GM21576 (cell line): Measurements from ENCODE around the gene C10orf88.

Experiments
- ATAC-seq: cut with Tn5 transposase; IDR thresholded peaks from one replicate; pipeline ENCODE4 v1.9.1; 2021; ENCODE audit warnings: mild to moderate bottlenecking, moderate library complexity; ENCODE audit not compliant: unreplicated experiment

The C10orf88 gene

DNA sequence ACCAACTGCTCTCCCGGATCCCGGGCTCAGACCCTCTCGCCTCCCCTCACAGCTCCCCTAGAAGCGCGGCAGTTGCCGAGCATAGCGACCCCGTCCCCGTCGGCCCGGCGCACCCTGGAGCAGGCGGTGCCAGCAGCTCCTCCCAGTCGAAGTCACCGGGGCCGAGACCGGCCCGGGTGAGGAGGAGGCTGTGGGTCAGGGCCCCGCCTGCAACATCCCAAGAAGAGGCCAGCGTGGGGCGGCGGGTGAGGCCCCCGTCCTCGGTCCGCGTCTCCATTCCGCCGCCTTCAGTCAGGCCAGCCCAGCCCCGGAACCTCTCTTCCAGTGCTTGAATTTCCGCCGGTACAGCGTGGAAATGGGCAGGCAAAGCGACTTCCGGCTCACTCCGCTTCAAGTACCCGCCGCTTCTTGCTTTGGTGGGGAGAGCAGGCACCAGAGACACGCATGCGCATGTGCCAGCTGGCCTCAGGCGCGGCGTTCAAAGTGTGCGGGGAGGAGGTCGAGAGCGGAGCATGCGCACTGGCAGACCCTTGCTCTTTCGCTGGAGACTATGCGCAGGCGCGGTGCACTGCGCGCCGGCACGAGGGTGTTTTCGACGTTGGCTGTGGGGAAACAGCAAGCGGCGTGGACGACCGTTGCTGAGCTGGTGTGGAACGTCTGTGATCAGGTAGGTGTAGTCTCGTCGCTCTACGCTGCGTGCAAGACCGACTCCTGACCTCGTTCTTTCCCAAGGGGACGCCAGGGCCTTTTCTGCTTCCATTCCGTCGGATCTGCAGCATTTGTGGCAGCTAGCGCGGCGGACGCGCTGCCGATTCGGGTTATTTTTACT is at the start of gene C10orf88:
C10orf88 (minus strand) TSS at position 326 of the 829 bp plus-strand sequence; CDS start at position 277, 49 bp downstream.
- ATAC-seq = peak; percentile 97

DNA sequence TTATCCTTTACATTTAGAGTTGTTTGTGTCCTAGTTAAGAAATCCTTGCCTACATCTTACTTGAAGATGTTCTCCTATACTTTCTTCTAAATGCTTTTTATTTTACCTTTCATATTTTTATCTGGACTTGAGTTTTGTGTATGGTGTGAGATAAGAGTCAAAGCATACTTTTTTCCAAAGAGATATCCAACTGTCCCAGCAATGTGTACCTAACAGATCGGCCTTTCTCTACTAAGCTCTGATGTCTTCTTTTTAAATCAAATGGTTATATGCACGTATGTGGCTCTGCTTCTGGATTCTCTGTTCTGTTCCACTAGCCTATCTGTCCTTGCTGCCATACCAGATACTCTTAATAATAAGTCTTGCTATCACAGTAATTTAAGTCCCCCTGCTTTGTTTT is 47.3 kb upstream of the C10orf88 start:
- ATAC-seq = no peak

- ATAC-seq = no peak
These were observed 46.1 kb upstream of the C10orf88 start for GRCh38 chr10:123000155-123000554.

DNA sequence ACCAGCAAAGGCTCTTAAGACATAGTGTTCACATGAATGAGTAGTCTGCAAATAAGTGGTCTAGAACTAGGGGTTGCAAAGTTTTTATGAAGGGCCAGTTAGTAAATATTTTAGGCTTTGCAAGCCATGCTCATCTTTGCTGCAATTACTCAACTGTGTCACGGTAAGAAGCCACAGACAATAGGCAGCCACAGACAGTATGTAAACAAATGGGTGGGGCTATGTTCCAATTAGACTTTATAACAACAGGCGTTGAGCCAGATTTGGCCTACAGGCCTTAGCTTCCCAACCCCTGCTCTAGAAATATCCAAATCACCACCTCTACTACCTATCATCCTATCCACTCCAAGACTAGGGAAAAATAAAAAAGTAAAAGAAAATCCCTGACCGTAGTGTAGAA is 45.3 kb upstream of the C10orf88 start:
- peak; percentile 43 for ATAC-seq

- no peak for ATAC-seq
These were observed 44.9 kb upstream of the C10orf88 start for GRCh38 chr10:122998934-122999333.

- peak; percentile 41 for ATAC-seq
These were observed 44.4 kb upstream of the C10orf88 start for GRCh38 chr10:122998360-122998917.

GRCh38 chr10:122997864-122998263 is 43.8 kb upstream of the C10orf88 start:
- peak; percentile 54 for ATAC-seq

GRCh38 chr10:122995936-122996335 is 41.9 kb upstream of the C10orf88 start:
- ATAC-seq = no peak

GRCh38 chr10:122993797-122994336 is 39.8 kb upstream of the C10orf88 start:
- no peak for ATAC-seq

DNA sequence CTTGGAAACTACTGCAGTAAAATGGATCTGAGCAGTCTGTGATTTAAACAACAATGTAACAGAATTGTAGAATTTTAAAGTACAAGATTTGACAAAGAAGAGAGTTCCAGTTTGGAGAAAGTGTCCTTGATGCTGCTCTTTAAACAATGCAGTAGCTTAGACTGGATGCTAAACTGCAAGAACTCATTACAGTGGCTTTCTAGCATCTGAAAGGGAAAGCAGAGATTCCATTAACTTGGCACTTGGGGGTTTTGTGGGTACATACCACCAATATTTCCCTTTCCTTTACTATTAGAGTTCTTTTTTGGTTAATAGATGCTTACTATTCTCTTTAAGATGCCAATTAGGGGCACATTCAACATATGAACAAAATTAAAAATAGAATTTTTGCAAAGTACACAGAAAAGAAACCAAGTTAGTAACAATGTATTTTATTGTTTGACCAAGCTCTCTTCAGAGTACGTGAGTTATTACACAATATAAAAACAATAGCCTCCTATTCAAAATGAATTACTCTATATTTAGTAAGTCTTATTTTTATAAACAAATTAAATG is 38.1 kb upstream of the C10orf88 start:
- ATAC-seq = no peak

DNA sequence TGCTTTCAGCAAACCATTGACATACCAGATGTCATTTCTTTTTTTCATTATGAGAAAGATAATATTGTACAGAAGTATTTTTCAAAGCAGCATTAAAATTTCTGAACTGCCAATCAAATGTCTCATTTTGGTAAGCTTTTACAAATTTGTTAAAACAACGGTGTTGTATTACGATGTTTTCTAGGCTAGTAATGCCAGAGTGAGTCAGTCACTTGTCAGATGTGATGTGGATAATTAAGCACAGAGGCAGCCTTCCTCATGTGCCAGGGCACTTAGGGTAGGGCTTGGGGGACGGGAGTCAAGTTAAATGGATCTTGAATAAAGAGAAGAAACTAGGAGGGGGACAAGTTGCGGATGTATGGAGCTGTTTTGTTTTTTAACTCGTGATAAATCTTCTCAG is 36.3 kb upstream of the C10orf88 start:
- no peak for ATAC-seq

DNA sequence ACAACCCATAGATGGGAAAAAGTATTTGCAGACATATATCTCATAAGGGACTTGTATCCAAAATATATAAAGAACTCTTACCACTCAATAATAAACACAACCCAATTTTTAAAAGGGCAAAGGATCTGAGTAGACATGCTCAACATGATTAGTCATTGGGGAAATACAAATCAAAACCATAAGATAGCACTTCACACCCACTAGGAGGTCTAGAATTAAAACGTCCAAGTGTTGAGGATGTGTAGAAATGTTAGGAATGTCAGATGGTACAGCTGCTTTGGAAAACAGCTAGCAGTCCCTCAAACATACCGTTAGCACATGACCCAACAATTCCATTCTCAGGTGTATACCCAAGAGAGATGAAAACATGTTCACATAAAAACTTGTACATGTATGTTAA is 34.5 kb upstream of the C10orf88 start:
- no peak for ATAC-seq

DNA sequence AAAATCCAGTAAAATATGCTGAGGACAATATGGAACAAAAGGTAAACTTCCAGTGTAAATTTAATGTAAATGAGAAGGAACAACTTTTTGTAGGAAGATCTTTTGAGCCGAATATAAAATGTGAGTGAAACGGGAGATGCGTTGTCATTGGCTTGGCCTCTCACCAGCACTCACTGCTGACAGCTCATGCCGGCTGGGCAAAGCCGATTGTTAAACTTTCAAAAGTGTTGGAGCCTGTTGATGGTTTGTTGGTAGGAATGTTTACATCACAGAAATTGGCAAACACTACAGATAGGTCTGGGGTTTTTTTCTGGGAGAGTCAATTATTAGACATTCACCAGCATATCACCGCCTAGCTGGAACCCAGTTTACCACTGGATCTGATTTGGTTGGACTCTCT is 32.3 kb upstream of the C10orf88 start:
- no peak for ATAC-seq

DNA sequence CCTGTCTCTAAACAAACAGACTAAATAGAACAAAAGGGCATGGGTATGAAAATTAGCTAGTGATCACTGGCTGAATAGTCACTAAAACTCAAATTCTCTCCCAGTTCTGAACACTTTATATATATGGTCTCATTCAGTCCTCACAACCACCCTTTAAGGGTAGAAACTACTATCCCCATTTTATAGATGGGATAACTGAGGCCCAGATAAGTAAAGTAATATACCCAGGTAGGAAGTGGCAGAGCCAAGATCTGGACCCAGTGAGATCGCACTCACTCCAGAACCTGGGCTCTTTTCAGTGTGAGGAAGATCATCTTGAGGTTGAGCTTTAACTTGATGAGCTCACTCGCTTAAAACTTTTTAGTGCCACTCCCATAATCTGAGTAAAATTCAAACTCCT is 30.7 kb upstream of the C10orf88 start:
- no peak for ATAC-seq

- ATAC-seq = no peak
These were observed 29.9 kb upstream of the C10orf88 start for GRCh38 chr10:122983898-122984297.

GRCh38 chr10:122981066-122981464 is 27.0 kb upstream of the C10orf88 start:
- ATAC-seq = no peak

- ATAC-seq = peak; percentile 97
These were observed 26.4 kb upstream of the C10orf88 start, which contains the start of gene PSTK for GRCh38 chr10:122980209-122981065. Gene PSTK, plus strand, starts transcription at chr10:122980401. Its CDS starts 79 bp downstream, at chr10:122980480.

DNA sequence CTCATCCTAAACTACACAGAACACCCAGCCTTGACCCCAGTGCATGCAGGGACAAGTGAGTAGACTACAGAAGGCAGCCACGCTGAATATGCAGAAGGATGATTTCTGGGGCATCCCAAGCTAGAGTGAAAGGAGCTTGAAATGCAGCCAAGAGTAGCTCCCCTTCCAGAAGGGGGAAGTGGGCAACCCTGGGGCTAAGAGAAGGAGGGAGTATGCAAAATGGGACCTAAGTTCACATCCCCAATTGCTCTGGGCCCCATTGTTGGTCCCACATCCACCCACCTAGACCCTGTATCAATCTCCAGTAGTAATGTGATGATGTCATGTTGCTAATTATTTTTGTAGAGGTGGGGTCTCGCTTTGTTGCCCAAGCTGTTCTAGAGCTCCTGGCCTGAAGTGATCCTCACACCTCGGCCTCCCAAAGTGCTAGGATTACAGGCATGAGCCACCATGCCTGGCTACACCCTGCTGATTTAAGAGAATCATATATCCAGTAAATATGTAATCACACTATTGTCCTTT is 20.6 kb upstream of the C10orf88 start:
- no peak for ATAC-seq

- ATAC-seq = no peak
These were observed 20.0 kb upstream of the C10orf88 start for GRCh38 chr10:122974023-122974422.

DNA sequence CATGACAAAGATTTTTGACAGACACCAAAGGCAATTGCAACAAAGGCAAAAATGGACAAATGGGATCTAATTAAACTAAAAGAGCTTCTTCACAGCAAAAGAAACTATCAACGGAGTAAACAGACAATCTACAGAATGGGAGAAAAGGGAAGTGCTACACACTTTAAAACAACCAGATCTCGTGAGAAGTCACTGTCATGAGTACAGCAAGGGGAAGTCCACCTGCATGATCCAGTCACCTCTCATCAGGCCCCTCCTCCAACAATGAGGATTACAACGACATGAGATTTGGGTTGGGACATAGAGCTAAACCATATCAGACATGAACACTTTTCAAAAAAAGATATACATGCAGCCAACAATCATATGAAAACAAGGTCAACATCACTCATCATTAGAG is 14.7 kb upstream of the C10orf88 start:
- no peak for ATAC-seq

- no peak for ATAC-seq
These were observed 12.9 kb upstream of the C10orf88 start for GRCh38 chr10:122966879-122967278.
